Measurements from ENCODE around the gene PIK3R2. TPM values are rescaled to one million over a fixed set of nuclear protein-coding genes. Genes with fewer than 3 reads are reported as not detected.

The PIK3R2 gene
- total and polyA plus RNA-seq, 2 of the 4 experiments (the other 2 are of a cell fraction) = 12.2 to 25.1 TPM

GRCh38 chr19:18110609-18111232 lies 42.2 kb upstream of the PIK3R2 start (continued):
- TF ChIP-seq, protein P1, sequence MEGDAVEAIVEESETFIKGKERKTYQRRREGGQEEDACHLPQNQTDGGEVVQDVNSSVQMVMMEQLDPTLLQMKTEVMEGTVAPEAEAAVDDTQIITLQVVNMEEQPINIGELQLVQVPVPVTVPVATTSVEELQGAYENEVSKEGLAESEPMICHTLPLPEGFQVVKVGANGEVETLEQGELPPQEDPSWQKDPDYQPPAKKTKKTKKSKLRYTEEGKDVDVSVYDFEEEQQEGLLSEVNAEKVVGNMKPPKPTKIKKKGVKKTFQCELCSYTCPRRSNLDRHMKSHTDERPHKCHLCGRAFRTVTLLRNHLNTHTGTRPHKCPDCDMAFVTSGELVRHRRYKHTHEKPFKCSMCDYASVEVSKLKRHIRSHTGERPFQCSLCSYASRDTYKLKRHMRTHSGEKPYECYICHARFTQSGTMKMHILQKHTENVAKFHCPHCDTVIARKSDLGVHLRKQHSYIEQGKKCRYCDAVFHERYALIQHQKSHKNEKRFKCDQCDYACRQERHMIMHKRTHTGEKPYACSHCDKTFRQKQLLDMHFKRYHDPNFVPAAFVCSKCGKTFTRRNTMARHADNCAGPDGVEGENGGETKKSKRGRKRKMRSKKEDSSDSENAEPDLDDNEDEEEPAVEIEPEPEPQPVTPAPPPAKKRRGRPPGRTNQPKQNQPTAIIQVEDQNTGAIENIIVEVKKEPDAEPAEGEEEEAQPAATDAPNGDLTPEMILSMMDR (conservative IDR thresholded peaks at IDR 0.05; ENCODE audit: low read depth, low read length) = no peak
- TF ChIP-seq CHD1 (IDR thresholded peaks at IDR 0.05; ENCODE audit: low read depth, low read length) = no peak
- TF ChIP-seq FOS (IDR thresholded peaks at IDR 0.05; ENCODE audit: low read depth, low read length) = no peak
- no peak for TF ChIP-seq RCOR1 (IDR thresholded peaks at IDR 0.05; ENCODE audit: insufficient replicate concordance, low read length)
- no peak for TF ChIP-seq NFE2L2 (IDR thresholded peaks at IDR 0.05; ENCODE audit: low read depth, low read length)
- no peak for TF ChIP-seq SMC3 (IDR thresholded peaks at IDR 0.05; ENCODE audit: low read depth, low read length)
- TF ChIP-seq BHLHE40 (IDR thresholded peaks at IDR 0.05; ENCODE audit: low read depth, low read length) = no peak
- no peak for TF ChIP-seq MAFK (IDR thresholded peaks at IDR 0.05; ENCODE audit: low read depth, low read length)
